Upper lobe of left lung (tissue), 6 donors: ENCODE results near the gene SLC12A8. TPM values are rescaled to one million over a fixed set of nuclear protein-coding genes. Genes with fewer than 3 reads are reported as not detected.
A peak's percentile ranks its signal among the peaks of the same experiment; 100 is the strongest.

Experiments
- ATAC-seq, 2 donors: fragments of 200-7000 bp; cut with Tn5 transposase; one replicate each; pipeline ENCODE4 v1.9.1; 2022; ENCODE audit warnings: mild to moderate bottlenecking in 2 of 2, moderate library complexity in 2 of 2; ENCODE audit not compliant: low FRiP score in 2 of 2
- DNase-seq, 2 donors: peaks; one replicate each; pipeline ENCODE4 v3.0.0-alpha.2; 2019 to 2020
- H3K27ac ChIP-seq, 4 donors: fragments of 200-600 bp; sonication (generic); one replicate each; pipeline ENCODE4 v1.5.1; 2016 to 2019
- H3K27me3 ChIP-seq, 4 donors: fragments of 200-600 bp; sonication (generic); one replicate each; pipeline ENCODE4 v1.5.1; 2017 to 2019
- H3K36me3 ChIP-seq, 4 donors: fragments of 200-600 bp; sonication (generic); one replicate each; pipeline ENCODE4 v1.5.1; 2016 to 2019
- H3K4me1 ChIP-seq, 4 donors: fragments of 200-600 bp; sonication (generic); one replicate each; pipeline ENCODE4 v1.5.1; 2018 to 2019
- H3K4me3 ChIP-seq, 4 donors: fragments of 200-600 bp; sonication (generic); one replicate each; pipeline ENCODE4 v1.5.1; 2017 to 2019; ENCODE audit warnings: mild to moderate bottlenecking in 2 of 4, moderate library complexity in 1 of 4
- H3K9me3 ChIP-seq, 4 donors: fragments of 200-600 bp; sonication (generic); one replicate each; pipeline ENCODE4 v1.5.1; 2018 to 2019
- EP300 ChIP-seq, 4 donors: sonication (generic); formaldehyde crosslinking; IDR thresholded peaks; one replicate each; pipeline ENCODE4 v1.5.1; 2017; ENCODE audit warnings: antibody characterized with exemption in 4 of 4, control low read depth in 2 of 4
- POLR2A ChIP-seq, 4 donors: fragments of 450-650 bp; IDR thresholded peaks; one replicate each; pipeline ENCODE4 v1.5.1; 2016 to 2017; ENCODE audit warnings: antibody characterized with exemption in 4 of 4, mild to moderate bottlenecking in 2 of 4
- POLR2AphosphoS5 ChIP-seq, 2 donors: sonication (generic); formaldehyde crosslinking; IDR thresholded peaks; one replicate each; pipeline ENCODE4 v1.5.1; 2017; ENCODE audit warnings: antibody characterized with exemption in 2 of 2
- WGBS, 2 donors: methylation state at CpG; one replicate each; pipeline ENCODE4 v1.1.5; 2017 to 2018; 5-methylcytosine and 5-hydroxymethylcytosine counted together
- total RNA-seq, 6 donors: library from RNA; depleted of rRNA in 4 of 6; stranded (reverse); fragments of >200 nt in 4 of 6; gene quantifications; one replicate each; pipeline versions ENCODE4 v1.1.0 to v1.2.1, GENCODE V29; 2016 to 2021
- TF ChIP-seq, protein P1 (sequence below), 6 experiments: fragments of 450-650 bp in 4 of 6; fragments of 200-600 bp in 2 of 6; sonication (generic) in 2 of 6; IDR thresholded peaks; one replicate each; pipeline ENCODE4 v1.5.1; 2016 to 2019; ENCODE audit warnings: antibody characterized with exemption in 6 of 6
- donor health status: DM: no; HTN: no; CAD: no; lungs with moderate emphysema.
- donor health status: DM: no; HTN: yes; CAD: no; lungs with severe emphysema.

SLC12A8 gene
- total RNA-seq, 6 donors from 2014 or later: 6.7 to 34.6 (median 15.0) TPM

DNA sequence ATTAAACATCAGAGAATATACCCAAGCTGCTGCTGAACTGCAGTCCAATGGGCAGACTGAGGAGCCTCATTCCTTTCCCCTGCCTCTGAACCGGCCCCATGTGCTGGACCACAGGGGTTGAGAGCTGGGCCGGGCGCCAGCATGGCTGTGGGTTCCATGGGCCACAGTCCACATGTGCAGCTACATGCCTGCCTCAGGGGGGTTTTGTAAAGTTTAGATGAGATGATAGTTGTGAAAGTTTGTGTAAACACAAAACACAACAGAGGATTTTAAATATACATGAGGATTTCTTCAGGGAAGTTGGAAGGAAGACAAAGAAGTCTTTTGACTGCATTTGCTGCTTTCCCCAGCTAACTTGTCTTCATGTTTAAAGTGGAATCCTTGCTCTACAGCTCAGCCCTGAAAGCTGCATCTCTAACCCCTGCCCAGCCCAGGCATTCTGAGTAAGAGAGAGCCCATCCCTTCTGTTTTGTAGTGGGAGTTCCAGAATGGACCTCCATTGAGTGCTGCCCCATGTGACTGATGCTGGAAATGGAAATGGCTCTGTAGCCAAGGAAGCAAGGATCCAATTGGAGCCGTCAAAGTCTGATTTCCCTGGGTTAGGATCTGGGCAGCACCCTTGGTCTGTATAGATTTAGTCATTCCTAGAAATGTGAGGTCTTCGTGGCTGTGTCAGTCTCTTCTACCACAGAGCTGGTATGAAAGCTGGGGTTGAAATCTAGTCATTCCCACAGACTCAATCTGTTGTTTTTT is 17.5 kb downstream of the SLC12A8 start:
- H3K9me3 ChIP-seq: no peaks in the 10 kb centered on the region
- DNase-seq (peak in 1 of 2 donors; percentile 73), ATAC-seq (no peak)
- 71 to 82% methylated on average over 5 of the region's 5 CpGs for WGBS, 2 donors
- no peaks in the 10 kb centered on the region for H3K36me3 ChIP-seq
- peaks cover 0 to 2% (median 0%) of the 10 kb centered on the region in 4 donors for H3K4me1 ChIP-seq
- TF ChIP-seq POLR2AphosphoS5 (IDR thresholded peaks at IDR 0.05): no peak
- TF ChIP-seq POLR2A (IDR thresholded peaks at IDR 0.05): no peak
- TF ChIP-seq, protein P1, sequence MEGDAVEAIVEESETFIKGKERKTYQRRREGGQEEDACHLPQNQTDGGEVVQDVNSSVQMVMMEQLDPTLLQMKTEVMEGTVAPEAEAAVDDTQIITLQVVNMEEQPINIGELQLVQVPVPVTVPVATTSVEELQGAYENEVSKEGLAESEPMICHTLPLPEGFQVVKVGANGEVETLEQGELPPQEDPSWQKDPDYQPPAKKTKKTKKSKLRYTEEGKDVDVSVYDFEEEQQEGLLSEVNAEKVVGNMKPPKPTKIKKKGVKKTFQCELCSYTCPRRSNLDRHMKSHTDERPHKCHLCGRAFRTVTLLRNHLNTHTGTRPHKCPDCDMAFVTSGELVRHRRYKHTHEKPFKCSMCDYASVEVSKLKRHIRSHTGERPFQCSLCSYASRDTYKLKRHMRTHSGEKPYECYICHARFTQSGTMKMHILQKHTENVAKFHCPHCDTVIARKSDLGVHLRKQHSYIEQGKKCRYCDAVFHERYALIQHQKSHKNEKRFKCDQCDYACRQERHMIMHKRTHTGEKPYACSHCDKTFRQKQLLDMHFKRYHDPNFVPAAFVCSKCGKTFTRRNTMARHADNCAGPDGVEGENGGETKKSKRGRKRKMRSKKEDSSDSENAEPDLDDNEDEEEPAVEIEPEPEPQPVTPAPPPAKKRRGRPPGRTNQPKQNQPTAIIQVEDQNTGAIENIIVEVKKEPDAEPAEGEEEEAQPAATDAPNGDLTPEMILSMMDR (IDR thresholded peaks at IDR 0.05): no peak
- TF ChIP-seq EP300 (IDR thresholded peaks at IDR 0.05): no peak
- no peak overlapping the region for H3K4me3 ChIP-seq
- H3K27me3 ChIP-seq: no peaks in the 10 kb centered on the region
- H3K27ac ChIP-seq: no peak overlapping the region

DNA sequence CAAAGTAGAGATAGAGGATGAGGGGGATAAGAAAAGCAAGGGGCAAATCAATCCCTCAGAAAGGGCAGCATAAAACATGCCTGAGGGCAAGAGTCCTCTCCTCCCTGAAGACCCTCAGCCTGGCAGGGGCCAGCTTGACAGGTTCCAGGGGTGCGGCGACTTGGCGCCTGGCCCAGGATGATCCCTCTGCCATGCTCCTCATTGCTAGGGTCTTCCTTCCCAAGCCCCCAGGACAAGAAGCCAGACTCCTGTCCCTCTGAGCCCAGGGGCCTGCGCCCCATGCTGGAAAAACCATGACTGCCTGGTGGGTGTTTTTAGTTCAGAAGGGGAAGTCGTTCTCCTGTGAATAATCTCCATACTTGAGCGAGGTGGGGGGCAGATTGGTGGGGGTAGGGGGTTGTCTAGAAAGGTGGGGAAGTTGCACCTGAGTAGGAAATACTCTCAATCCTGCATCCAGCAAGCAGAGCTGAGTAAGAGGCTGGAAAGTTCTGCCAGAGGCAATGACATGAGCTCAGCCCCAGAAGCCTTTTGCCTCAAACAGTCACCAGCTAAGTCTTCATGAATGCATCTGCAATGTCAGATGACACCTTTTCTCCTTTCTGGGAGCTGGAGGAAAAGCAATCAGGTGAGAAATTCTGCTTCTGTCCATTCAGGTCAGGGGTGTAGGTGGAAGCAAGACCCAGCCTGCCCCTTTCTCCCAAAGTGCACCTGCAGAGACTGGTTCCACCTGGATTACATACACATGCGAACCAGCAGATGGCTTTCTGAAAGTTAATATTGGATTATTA is 18.3 kb downstream of the SLC12A8 start:
- TF ChIP-seq POLR2A (IDR thresholded peaks at IDR 0.05): no peak
- no peak for TF ChIP-seq EP300 (IDR thresholded peaks at IDR 0.05)
- Histone ChIP-seq H3K4me3 (no peak overlapping the region), H3K9me3 (no peaks in the 10 kb centered on the region), H3K27ac (no peak overlapping the region), H3K4me1 (peaks cover 0 to 2% (median 0%) of the 10 kb centered on the region in 4 donors), H3K27me3 (no peaks in the 10 kb centered on the region), H3K36me3 (no peaks in the 10 kb centered on the region)
- WGBS, 2 donors: 82 to 86% methylated on average over 6 to 7 of the region's 7 CpGs
- DNase-seq (peak in 1 of 2 donors; percentile 52), ATAC-seq (no peak)

DNA sequence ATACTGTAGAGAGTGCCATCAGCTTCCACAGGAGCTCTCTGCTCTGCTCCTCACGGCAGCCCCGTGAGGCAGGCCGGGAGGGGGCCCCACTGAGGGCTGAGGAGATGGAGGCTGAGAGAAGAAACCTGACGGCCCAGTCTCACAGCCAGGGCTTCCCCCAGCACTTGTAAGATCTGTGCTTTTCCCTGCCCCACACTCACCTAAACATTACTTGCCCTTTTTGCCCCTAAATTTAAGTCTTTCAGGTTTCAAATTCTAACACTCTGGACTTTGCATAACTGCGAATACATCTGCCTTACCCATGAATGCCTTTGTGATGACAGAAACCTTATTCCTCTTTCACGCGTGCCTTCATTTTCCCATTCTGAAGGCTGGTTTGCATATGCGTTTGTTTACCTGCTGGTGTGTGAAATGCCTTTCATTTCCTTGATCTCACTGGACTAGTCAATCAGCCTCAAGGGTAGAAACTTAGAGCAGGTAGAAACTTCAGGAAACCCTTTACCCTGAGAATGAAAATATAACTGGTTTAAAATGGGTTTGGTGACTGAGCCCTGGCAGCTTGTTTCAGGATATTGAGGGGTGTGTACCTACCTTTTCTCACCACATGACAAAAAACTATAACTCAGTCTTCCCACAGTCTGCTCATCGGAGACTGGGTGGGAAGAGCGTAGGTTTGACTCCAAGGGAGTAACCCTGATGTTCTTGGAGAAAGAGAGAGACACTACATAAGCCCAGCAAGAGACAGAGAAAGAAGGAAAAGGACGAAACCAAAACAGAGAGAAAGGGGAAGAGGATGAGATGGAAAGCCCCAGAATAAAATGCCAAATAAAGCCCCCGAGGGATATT is 20.1 kb downstream of the SLC12A8 start:
- Histone ChIP-seq H3K36me3 (no peaks in the 10 kb centered on the region), H3K27ac (no peak overlapping the region), H3K4me1 (peaks cover 0 to 2% (median 0%) of the 10 kb centered on the region in 4 donors), H3K4me3 (no peak overlapping the region), H3K9me3 (no peaks in the 10 kb centered on the region), H3K27me3 (no peaks in the 10 kb centered on the region)
- ATAC-seq (no peak), DNase-seq (peak in 1 of 2 donors; percentile 40)
- TF ChIP-seq POLR2A (IDR thresholded peaks at IDR 0.05) (no peak), POLR2AphosphoS5 (IDR thresholded peaks at IDR 0.05) (no peak), EP300 (IDR thresholded peaks at IDR 0.05) (no peak)
- TF ChIP-seq, protein P1 (IDR thresholded peaks at IDR 0.05): no peak
- 76% methylated on average over 12 of the region's 12 CpGs for WGBS, 2 donors

DNA sequence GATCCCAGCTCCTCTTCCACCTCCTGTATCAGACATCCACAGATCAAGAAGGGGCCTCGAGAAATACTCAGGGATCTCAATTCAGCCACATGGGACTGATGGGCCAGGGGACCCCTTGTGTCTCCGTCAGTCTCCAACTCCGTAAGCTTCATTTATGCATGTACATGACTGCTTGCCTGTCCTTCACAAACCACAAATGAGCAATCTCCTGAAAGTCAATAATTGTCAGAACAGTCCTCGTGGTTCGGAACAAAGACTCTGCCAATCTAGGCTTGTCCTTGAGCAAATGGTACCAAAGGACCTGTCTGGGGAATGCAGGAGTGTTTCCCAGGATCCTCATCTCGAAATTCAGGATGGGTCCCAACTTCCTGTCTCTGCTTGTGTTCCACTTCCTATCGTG is 20.8 kb downstream of the SLC12A8 start:
- no peak overlapping the region for H3K4me3 ChIP-seq
- WGBS, 2 donors: 73 to 82% methylated on average over 7 of the region's 7 CpGs
- ATAC-seq (no peak), DNase-seq (no peak)
- TF ChIP-seq, protein P1 (IDR thresholded peaks at IDR 0.05): no peak
- TF ChIP-seq POLR2AphosphoS5 (IDR thresholded peaks at IDR 0.05): no peak
- TF ChIP-seq POLR2A (IDR thresholded peaks at IDR 0.05): no peak
- TF ChIP-seq EP300 (IDR thresholded peaks at IDR 0.05): no peak
- no peaks in the 10 kb centered on the region for H3K36me3 ChIP-seq
- H3K4me1 ChIP-seq: no peaks in the 10 kb centered on the region
- no peaks in the 10 kb centered on the region for H3K27me3 ChIP-seq
- H3K27ac ChIP-seq: no peak overlapping the region
- no peaks in the 10 kb centered on the region for H3K9me3 ChIP-seq

DNA sequence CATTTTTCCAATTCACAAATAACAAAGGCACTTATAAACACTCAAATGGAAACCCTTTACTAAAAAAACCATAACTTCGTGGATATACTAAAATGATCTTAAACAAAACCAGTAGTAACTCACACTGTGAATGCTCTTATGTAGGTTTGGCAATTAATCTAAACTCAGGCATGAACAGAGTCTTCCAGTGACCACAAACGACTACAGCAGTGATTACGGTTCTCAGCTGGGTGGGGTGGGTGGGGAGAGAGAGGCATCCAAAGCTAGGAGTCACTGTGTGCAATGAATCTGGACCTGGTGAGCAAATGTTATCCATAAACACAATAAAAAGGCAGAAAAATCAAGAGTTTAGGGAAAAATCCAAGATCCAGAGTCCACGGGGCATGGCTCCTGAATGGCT is 21.3 kb downstream of the SLC12A8 start:
- Histone ChIP-seq H3K9me3 (no peaks in the 10 kb centered on the region), H3K27ac (no peak overlapping the region), H3K36me3 (no peaks in the 10 kb centered on the region), H3K4me1 (no peaks in the 10 kb centered on the region), H3K4me3 (no peak overlapping the region), H3K27me3 (no peaks in the 10 kb centered on the region)
- ATAC-seq: no peak
- no peak for DNase-seq
- WGBS, 2 donors: 82 to 84% methylated on average over 4 of the region's 4 CpGs
- TF ChIP-seq, protein P1 (IDR thresholded peaks at IDR 0.05): no peak
- TF ChIP-seq POLR2A (IDR thresholded peaks at IDR 0.05): no peak
- TF ChIP-seq EP300 (IDR thresholded peaks at IDR 0.05): no peak
- TF ChIP-seq POLR2AphosphoS5 (IDR thresholded peaks at IDR 0.05): no peak
